HG02970 (cell line): ENCODE results near the gene CHRM1.
"Not testable (repeated sequence)": the region's sequence is repeated elsewhere in the genome, so short reads cannot be mapped to it uniquely, and the experiment has no call there.

Source experiments
- ATAC-seq: cut with Tn5 transposase; IDR thresholded peaks from one replicate; pipeline ENCODE4 v1.9.1; 2021; ENCODE audit warnings: mild to moderate bottlenecking, moderate library complexity, moderate number of reproducible peaks; ENCODE audit not compliant: unreplicated experiment, low FRiP score

CHRM1 gene

GRCh38 chr11:62880231-62880802, 40.8 kb downstream of the CHRM1 start:
- ATAC-seq = peak; percentile 8

GRCh38 chr11:62879235-62879978, 41.8 kb downstream of the CHRM1 start:
- ATAC-seq = no peak

- no peak for ATAC-seq
Measured at GRCh38 chr11:62876712-62877111, 44.5 kb downstream of the CHRM1 start.

- ATAC-seq = no peak
Measured at GRCh38 chr11:62875698-62876478, 45.3 kb downstream of the CHRM1 start.

GRCh38 chr11:62874851-62875250, 46.3 kb downstream of the CHRM1 start:
- ATAC-seq = no peak

GRCh38 chr11:62865635-62866034, 55.5 kb downstream of the CHRM1 start:
- ATAC-seq = no peak

- ATAC-seq = no peak
Measured at GRCh38 chr11:62863687-62864335, 57.4 kb downstream of the CHRM1 start.

- ATAC-seq = not testable (repeated sequence)
Measured at GRCh38 chr11:62861564-62862192, 59.5 kb downstream of the CHRM1 start.

- ATAC-seq = no peak
Measured at GRCh38 chr11:62860835-62861563, 60.2 kb downstream of the CHRM1 start.

GRCh38 chr11:62859281-62859703, 61.9 kb downstream of the CHRM1 start:
- ATAC-seq = not testable (repeated sequence)
